Esophagus squamous epithelium (tissue), 4 donors: Measurements from ENCODE around the gene TSC22D1.

Source experiments
- POLR2A ChIP-seq, 4 donors: fragments of 450-650 bp; IDR thresholded peaks; one replicate each; pipeline ENCODE4 v1.6.1; 2017; ENCODE audit warnings: antibody characterized with exemption in 4 of 4, mild to moderate bottlenecking in 4 of 4, moderate library complexity in 3 of 4
- TF ChIP-seq, protein P1 (sequence below), 6 experiments: fragments of 450-650 bp in 4 of 6; fragments of 200-600 bp in 2 of 6; sonication (generic) in 2 of 6; IDR thresholded peaks; one replicate each; pipeline ENCODE4 v1.5.1; 2016 to 2019; ENCODE audit warnings: antibody characterized with exemption in 6 of 6, mild to moderate bottlenecking in 4 of 6, moderate library complexity in 4 of 6

DNA sequence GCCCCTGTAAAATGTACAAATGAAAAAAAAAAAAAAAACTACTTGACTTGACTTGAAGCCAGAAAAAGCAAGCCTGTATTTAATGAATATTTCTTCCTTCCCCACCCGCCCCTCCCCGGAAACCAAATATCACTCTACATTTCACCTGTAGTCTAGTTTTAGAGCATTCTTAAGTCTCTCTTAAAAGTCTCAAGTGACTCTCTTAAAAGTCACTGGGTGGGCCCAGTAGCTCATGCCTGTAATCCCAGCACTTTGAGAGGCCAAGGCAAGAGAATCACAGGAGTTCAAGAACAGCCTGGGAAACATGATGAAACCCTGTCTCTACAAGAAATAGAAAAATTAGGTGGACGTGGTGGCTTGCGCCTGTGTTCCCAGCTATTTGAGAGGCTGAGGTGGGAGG, 72.0 kb downstream of the TSC22D1 start:
- TF ChIP-seq, protein P1, sequence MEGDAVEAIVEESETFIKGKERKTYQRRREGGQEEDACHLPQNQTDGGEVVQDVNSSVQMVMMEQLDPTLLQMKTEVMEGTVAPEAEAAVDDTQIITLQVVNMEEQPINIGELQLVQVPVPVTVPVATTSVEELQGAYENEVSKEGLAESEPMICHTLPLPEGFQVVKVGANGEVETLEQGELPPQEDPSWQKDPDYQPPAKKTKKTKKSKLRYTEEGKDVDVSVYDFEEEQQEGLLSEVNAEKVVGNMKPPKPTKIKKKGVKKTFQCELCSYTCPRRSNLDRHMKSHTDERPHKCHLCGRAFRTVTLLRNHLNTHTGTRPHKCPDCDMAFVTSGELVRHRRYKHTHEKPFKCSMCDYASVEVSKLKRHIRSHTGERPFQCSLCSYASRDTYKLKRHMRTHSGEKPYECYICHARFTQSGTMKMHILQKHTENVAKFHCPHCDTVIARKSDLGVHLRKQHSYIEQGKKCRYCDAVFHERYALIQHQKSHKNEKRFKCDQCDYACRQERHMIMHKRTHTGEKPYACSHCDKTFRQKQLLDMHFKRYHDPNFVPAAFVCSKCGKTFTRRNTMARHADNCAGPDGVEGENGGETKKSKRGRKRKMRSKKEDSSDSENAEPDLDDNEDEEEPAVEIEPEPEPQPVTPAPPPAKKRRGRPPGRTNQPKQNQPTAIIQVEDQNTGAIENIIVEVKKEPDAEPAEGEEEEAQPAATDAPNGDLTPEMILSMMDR (IDR thresholded peaks at IDR 0.05) = no peak
- TF ChIP-seq POLR2A (IDR thresholded peaks at IDR 0.05) = no peak
